GM21381 (cell line): ENCODE measurements around the gene TMEM174.
A peak's percentile ranks its signal among the peaks of the same experiment; 100 is the strongest.
"Not testable (repeated sequence)": the region's sequence is repeated elsewhere in the genome, so short reads cannot be mapped to it uniquely, and the experiment has no call there.

ENCODE experiments used
- ATAC-seq: cut with Tn5 transposase; IDR thresholded peaks from one replicate; pipeline ENCODE4 v1.9.1; 2021; ENCODE audit warnings: mild to moderate bottlenecking, moderate library complexity; ENCODE audit not compliant: unreplicated experiment

Gene TMEM174

DNA sequence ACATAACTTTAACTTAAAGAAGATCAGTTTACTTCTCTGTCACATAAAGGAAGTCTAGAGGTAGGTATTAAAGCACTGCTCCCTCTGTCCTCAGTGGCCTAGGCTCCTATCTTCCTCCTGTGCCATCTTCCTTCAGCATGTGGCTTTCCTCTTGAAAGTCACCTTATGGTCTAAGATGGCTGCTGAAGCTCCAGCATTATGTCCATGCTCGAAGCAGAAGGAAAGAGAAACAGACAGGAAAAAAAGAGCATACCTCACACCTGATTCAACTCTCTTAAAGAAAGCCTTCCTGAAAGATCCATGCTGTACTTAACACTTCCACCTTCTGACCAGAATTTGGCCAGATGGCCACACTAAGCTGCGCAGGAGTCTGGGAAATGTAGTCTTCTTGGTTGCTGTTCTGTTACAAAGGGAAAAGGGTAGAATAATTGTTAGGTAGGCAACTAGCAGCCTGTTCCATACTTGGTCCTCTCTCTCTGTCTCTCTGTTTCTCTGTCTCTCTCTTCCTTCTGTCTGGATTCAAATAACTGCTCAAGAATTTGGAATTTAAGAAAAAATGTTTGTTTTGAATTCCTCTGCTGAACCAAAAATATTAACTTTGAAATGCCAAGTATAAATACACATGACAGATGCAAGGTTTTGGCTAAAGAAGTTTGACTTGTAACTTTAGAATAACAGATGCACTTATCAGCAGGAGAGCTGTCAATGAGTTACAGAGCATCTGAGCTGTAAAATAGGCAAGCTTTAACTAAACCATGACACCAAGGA is 16.0 kb downstream of the TMEM174 start:
- no peak for ATAC-seq

DNA sequence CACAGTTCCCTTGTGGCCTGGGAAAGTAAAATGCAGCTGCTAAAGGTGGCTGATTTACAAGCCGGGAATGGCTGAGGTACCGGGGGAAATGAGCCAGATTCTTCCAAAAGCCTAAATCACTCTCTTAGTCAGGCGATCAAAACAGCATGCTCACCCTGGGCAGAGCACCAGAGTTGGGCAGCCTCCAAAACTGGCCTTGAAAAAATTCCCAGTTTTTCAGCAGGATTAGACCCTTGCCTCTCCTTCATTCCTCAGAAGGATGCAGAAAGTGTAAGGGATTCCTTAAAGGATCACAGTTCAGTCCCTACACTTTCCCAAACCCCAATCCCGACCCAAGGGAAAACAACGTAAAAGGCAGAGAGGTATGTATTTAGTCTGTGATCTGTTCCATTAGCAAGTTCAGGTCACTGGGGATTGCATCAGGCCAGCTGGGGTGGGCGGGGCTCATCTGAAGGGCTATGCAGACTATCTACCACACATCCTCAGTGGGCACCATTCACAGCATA is 16.9 kb downstream of the TMEM174 start:
- no peak for ATAC-seq

DNA sequence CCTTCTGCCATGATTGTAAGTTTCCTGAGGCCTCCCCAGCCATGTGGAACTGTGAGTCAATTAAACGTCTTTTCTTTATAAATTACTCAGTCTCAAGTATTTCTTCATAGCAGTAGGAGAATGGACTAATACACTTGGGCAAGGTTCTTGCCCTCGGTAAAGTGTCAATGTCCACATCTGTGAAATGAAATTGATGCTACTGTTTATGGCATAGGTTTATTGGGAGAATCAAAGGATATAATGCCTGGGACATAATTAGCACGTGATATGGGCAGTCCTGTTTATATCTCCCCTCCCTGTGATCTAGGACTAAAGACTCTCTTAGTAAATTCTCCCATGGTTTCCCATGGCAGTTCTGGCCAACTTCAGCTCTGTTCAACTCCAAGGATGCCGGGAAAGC is 19.4 kb downstream of the TMEM174 start:
- no peak for ATAC-seq

DNA sequence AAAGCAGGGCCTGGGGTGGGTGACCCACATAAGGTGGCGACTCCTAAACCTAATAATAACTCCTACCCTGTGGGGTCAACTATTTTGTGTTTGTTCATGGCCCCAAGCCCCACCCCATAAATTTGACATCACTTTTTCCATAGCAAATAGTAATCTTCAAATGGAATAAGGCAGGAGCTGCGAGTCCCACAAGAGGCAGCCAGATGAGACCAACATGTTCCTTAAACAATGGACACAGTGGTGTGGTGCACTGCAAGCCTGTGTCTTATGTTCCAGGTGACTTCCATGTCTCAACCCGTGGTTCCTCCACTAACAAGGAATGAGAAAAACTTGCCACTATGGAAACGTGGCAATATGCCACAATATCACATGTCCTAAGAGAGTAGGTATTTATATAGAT is 20.6 kb downstream of the TMEM174 start:
- no peak for ATAC-seq

DNA sequence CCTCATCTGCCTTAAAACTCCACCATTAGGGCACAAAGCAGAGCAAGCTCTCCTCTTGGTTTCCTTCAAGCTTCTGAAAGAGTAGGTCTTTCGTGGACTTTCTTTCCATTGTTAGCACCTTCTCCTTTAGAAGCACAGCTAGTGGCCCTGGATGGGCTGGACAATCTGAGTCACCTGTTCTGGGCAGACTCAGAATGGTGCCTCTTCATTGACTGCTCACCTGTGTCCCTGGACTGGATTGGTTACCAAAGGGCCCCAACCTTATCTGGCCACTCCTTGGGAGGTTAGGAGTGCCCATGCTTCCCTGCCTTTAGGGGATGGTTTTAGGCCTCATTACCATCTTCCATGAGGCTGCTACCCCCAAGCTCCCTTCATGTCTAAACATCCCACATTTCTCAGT is 23.2 kb downstream of the TMEM174 start:
- ATAC-seq = no peak

DNA sequence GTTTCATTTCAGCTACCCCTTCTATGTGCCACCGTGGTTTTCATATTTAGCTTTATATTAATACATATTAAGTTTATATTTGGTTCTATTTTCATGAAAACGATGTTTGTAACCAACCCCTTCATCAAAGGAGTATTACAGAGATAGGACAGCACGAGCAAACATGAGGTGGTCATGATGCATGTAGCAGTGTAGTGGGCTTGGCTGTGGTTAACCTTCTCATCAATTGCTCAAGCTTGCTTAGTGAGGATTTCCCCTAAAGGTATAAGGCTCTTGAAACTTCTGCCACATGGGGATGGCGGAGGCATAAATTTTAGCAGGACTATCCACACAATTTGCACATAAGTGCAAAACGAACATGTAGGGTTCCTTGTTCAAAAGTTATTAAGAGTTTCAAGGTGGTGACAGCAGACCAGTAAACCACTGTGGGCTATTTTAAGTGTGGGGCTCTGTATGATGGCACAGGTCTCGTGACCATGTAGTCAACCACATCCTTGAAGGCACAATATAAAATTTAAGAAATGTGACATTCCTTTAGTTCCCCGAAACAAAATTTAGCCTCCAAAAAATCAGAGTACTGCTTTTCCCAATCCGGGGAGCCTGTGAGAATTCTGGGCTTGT is 24.8 kb downstream of the TMEM174 start:
- ATAC-seq = no peak

DNA sequence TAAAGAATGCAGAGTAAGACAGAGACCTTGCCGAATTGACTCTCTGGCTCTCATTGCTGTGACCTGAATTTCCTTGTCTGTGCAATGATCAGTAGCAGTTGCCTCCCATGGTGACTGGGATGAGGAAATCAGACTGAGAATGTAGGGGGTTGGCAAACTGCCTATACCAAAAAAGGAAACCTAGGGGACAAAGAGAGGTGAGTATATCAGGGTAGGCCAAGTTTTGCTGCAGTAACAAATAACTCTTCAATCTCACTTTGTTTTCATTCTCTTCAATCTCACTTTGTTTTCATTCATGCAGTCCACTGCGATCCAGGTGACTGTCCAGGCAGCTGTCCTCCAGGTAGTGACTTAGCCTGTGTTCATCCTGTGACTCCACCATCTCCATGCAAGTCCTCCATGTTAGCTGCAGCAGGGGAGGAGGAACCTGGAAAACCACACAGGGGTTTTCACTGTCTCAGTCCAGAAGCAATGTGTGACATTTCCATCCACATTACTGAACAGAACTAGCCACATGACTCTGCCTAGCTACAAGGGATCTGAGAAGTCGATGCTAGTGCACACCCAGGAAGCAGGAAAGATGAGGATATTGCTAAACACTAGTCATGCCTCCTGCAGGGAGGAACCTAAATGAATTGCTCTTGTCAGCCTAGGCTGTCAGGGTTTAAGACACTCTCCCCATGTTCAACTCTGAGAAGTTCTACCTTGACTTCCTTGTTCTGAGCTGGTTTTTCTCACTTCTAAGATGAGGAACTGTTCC is 26.0 kb downstream of the TMEM174 start:
- no peak for ATAC-seq

DNA sequence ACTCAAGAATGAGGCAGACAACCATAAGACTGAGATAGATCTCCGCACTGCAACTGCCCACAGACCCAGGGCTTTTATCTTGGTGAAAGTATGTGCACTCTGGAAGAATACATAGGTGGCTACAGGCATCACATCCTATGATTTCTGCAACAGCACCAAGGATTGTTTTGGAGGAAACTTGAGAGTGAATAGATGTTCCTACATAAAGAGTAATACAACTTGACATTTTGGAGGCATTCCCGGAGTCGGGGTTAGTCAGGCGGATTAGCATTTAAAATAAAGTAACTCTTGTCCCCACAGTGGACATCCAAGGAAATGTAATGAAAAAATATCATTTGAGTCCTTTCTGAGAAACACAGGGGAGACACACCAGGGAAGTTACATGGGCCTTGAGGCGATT is 26.7 kb downstream of the TMEM174 start:
- no peak for ATAC-seq

DNA sequence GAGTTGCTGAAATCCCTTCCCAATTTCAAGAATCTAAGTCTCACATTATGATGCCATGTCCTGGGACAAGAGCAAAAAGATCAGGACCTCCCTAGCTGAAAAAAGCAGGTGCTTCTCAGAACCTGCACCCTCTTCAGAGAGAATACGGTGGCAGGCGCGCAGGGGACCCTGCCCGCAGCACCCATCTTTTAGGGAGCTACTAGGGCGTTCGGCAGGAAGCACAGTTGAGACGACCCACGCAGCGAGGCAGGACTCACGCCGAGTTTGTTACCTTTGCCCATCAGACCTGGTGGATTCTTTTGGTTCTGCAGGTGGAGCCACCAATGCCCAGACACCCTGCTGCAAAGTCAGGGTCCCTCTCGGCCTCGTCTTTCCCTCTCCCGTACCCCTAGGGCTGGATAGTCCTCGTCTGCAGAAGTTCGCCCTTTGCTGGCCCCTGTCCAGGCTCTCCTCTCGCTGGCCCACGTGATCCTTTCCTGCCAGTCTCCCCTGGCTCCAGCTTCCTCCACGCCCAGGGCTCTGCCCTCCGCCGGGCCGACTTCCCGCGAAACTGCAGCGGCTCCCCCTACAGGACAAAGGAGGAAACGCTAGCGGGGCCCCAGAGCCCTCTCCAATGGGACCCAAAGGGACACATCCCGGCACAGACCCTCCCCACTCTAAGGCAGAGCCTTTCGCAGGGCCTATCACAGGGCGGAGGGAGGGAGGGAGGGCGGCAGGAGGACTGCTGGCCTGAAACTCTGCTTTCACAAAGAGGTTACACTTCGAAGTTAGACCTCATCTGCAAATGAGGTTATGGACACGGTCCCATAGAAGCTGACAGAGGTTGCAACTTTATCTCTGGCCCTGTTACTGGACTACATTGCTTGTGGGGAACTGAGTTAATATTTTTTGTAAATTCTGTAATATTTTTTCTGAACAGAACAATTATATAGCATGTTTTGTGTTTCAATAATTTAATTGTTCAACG is 28.8 kb downstream of the TMEM174 start:
- no peak for ATAC-seq

DNA sequence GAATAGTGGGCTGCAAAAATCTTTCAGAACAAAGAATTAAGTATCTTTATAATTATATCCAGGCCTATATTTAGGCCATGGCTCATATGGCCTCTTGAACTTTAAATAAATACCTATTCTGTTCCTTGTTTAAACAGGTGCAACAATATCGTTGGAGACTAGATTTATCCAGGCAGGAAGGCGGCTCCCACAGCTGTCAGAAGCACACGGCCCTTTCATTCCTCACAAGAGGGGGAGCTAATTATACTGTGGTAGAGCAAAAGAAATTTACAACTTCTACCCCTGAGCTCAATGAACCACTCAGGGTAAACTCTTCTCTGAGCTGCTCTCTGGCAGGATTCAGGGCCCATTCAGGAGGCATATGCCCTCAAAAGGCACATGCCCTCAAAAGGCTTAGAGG is 31.3 kb downstream of the TMEM174 start:
- ATAC-seq = no peak

DNA sequence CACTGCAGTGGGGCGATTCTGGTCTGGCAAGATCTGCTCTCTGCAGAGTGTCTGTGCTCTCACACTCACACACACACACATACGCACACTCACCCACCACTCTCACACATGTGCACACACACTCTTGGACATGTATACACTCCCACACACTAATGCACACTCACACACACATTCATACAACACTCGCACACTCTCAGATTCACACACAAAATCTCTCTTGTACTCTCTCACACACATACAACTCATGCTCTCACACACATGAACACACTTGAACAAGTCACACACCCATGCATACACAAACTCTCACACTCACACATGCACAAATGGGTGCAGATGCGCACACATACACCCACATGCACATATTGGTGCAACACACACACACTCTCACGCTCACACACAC is 31.7 kb downstream of the TMEM174 start:
- ATAC-seq = no peak

DNA sequence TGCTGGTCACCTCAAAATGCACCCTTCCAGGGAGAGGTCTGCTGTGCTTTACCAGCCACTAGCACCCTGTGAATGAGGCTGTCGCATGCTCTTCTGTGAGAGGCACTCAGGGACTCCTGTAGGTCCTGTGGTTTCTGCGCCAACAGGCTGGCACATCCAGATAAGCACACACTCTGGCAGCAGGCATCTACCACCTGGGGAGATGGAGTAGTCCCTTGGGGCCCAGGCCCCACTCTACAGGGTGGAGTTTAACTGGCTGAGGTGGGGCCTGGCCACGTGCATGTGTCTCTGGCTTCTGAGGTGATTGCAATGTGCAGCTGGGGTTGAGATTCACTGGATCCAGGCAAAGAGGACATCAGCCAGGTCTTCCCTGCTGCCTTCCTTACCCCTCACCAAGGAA is 32.3 kb downstream of the TMEM174 start:
- no peak for ATAC-seq

DNA sequence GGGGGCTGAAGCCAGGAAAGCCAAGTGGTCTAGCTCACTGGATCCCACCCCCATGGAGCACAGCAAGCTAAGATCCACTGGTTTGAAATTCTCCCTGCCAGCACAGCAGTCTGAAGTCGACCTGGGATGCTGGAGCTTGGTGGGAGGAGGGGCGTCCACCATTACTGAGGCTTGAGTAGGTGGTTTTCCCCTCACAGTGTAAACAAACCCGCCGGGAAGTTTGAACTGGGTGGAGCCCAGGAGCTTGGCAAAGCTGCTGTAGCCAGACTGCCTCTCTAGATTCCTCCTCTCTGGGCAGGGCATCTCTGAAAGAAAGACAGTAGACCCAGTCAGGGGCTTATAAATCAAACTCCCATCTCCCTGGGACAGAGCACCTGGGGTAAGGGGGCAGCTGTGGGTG is 34.2 kb downstream of the TMEM174 start:
- not testable (repeated sequence) for ATAC-seq

DNA sequence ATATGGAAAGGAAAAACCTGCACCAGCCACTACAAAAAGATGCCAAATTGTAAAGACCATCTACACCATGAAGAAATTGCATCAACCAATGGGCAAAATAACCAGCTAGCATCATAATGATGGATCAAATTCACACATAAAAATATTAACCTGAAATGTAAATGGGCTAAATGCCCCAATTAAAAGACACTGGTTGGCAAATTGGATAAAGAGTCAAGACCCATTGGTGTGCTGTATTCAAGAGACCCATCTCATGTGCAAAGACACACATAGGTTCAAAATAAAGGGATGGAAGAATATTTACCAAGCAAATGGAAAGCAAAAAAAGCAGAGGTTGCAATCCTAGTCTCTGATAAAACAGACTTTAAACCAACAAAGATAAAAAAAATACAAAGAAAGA is 36.1 kb downstream of the TMEM174 start:
- not testable (repeated sequence) for ATAC-seq

DNA sequence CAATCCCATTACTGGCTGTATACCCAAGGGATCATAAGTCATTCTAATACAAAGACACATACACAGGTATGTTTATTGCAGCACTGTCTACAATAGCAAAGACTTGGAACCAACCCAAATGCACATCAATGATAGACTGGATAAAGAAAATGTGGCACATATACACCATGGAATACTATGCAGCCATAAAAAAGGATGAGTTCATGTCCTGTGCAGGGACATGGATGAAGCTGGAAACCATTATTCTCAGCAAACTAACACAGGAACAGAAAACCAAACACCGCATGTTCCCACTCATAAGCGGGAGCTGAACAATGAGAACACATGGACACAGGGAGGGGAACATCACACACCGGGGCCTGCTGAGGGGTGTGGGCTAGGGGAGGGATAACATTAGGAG is 39.7 kb downstream of the TMEM174 start:
- not testable (repeated sequence) for ATAC-seq

DNA sequence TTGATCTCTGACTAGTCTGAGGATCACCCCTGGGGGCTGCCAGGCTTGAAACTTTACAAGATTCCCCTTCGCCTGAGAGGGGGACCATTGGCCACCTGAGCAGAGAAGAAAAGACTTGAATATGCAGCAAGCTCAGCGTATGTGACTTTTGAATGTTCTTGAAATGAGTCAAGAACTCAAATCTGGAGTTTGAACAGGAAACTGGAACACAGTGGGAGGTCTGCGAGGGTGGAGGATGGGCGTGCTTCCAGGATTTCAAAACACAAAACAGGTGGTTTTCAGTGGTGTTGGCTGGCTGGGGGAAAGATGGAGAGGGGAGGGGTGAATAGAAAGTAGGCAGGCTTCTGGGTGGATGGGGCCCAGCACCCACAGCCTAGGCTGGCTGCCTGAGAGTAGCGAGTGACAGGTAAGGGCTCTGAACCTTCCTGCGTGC is 40.6 kb downstream of the TMEM174 start:
- ATAC-seq = no peak

DNA sequence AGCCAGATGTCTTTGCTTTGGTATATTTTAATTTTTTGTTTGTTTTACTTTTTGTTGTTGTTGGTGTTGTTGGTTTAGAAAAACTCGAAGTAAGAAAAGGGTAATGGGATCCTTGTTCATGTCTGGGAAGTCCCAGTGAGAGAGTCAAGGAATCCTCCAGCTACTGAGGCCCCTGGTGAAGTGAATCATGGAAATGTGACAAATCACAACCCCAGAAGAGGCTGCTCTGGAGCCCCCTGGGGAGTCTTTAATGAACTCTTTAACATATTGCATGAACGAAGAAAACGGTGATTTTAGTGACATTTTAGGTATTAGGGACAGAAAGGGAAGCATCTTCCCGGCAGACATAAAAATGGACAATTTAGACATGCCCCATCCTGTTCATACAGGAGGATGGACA is 41.3 kb downstream of the TMEM174 start:
- ATAC-seq = no peak

DNA sequence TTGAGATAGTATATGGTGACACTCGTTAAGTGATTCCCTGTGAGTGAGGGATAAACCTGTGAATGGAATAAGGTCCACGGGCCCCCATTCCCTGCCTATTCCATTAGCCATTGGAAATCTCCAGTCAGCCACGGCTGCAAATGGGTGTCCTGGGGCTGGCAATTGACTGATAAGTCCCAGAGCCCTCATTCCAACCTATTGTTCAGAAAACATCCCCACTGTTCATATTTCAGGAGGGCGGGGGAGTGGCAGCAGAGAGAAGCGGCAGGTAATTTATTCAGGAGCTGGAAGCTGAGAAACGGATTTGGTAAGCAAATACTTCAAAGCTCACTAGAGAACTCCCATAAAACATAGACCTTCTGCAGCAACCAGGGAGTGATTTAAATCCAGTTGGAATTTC is 42.0 kb downstream of the TMEM174 start:
- no peak for ATAC-seq

DNA sequence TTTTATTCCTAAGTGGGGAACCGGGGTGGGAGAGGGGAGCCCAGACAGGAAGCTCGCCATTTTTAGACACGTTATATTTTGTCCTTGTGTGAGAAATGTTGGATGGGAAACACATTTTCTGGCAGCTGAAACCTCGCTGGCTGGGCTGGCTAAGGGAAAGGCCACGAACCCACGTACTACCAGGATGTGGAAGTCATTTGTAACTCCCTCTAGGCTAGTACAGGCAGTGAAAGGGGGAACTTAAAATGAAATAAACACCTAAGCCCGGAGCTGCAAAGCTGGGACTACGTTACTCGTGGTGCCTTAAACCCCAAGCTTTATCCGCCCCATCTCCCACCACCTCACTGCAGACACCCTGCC is 42.5 kb downstream of the TMEM174 start:
- ATAC-seq = peak; percentile 8

DNA sequence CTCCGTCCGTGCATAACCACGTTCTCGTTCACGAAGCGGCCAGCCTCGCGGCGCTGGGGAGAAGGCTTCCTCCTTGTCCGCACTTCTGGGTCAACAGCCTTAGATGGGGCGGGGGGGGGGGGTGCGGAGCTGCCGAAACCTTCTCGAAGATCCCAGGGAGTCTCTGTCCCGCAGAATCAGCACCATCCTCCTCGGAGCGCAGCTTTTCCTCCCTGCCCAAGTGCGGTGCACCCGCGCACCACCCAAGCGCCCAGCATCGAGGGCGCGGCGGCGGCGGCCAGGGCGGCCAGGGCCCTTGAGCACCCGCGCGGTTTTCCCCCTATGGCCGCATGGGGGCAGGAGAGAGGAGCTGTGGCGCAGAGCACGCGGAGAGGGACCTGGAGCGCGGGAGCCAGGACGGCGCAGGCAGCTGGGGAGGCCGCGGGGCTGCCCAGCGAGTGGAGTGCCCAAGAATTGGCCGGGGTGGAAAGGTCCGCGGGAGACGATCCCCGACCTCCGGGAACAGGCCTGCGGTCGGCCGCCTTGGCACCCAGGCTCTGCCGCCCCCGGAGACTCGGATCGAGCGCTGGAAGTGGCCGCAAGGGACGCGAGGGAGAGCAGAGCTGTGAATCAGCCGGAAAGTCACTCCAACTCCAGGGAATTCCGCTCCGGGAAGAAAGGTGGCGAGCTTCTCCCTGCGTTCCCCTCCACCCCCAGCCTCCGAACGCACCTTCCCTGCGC is 43.1 kb downstream of the TMEM174 start:
- ATAC-seq = peak; percentile 89
